ENCODE data around the gene RETREG1. TPM values are rescaled to one million over a fixed set of nuclear protein-coding genes. Genes with fewer than 3 reads are reported as not detected.

RETREG1 gene
- total RNA-seq, 1 experiment from 2014 or later, result 3.4 TPM

- H2BK15ac ChIP-seq (ENCODE audit: low read depth, low read length), result no peak overlapping the region
- no peaks in the 10 kb centered on the region for H3K9me3 ChIP-seq (ENCODE audit: control insufficient read depth, low read depth, low read length)
- Mint-ChIP-seq H3K27ac (no peak overlapping the region; a peak in 1 of 7 replicates), H3K36me3 (ENCODE audit: insufficient read depth in 1 of 3, low read depth in 3 of 3) (no peaks in the 10 kb centered on the region), H3K27me3 (ENCODE audit: low read depth) (no peaks in the 10 kb centered on the region), H3K9me3 (no peaks in the 10 kb centered on the region), H3K4me1 (peaks cover 7% of the 10 kb centered on the region in 2 experiments), H3K4me3 (no peak overlapping the region)
- no peak overlapping the region for H3K23ac ChIP-seq (ENCODE audit: insufficient read length, low read depth, low read length)
- H2BK12ac ChIP-seq (ENCODE audit: insufficient read length, low read depth, low read length), result no peak overlapping the region
- WGBS (ENCODE audit: extremely low coverage, insufficient read length, low lambda C conversion rate), result no CpG with 5 or more reads among the region's 8 CpGs
- H2AFZ ChIP-seq (ENCODE audit: low read length), result no peak overlapping the region
- H4K5ac ChIP-seq (ENCODE audit: insufficient read length, low read depth, low read length), result no peak overlapping the region
- no peak overlapping the region for H2AK5ac ChIP-seq (ENCODE audit: insufficient read length, low read length)
- no peak overlapping the region for H3K4me2 ChIP-seq (ENCODE audit: insufficient read depth, insufficient read length, low read length)
- H3K9ac ChIP-seq (ENCODE audit: extremely low read depth, insufficient read length, low read length), result no peak overlapping the region
- no peak overlapping the region for H3T11ph ChIP-seq (ENCODE audit: low read length)
- no peak overlapping the region for H2BK120ac ChIP-seq (ENCODE audit: low read depth, low read length, poor library complexity, severe bottlenecking)
- H3K56ac ChIP-seq (ENCODE audit: insufficient read length, low read depth, low read length), result no peak overlapping the region
- no peak overlapping the region for H3K4ac ChIP-seq (ENCODE audit: low read depth, low read length)
- no peaks in the 10 kb centered on the region for H3K4me1 ChIP-seq (ENCODE audit: insufficient read depth, low read length)
- H2BK5ac ChIP-seq (ENCODE audit: insufficient read length, low read length), result no peak overlapping the region
- no peak for TF ChIP-seq CTCF (conservative IDR thresholded peaks at IDR 0.05)
- no peaks in the 10 kb centered on the region for H3K23me2 ChIP-seq (ENCODE audit: insufficient read length, low read depth, low read length, poor library complexity, severe bottlenecking)
- no peaks in the 10 kb centered on the region for H3K27me3 ChIP-seq (ENCODE audit: insufficient read depth, low read length)
- no peak overlapping the region for H4K8ac ChIP-seq (replicated peaks; ENCODE audit: insufficient read length, low read depth, low read length)
- H4K91ac ChIP-seq (ENCODE audit: insufficient read length, low read depth, low read length), result no peak overlapping the region
- H3K79me2 ChIP-seq (ENCODE audit: insufficient read depth, low read length), result no peaks in the 10 kb centered on the region
- no peaks in the 10 kb centered on the region for H3K79me1 ChIP-seq (ENCODE audit: insufficient read depth, low read depth, low read length, poor library complexity, severe bottlenecking)
- H3K14ac ChIP-seq (ENCODE audit: insufficient read depth, low read length), result no peak overlapping the region
- H2BK20ac ChIP-seq (ENCODE audit: low read depth, low read length, poor library complexity, severe bottlenecking), result no peak overlapping the region
- H4K20me1 ChIP-seq (ENCODE audit: control insufficient read depth, insufficient read depth, insufficient read length), result no peaks in the 10 kb centered on the region
- DNase-seq, result no peak
- H3K27ac ChIP-seq (ENCODE audit: insufficient read length, low read depth, low read length), result no peak overlapping the region
- no peak overlapping the region for H3K18ac ChIP-seq (ENCODE audit: insufficient read length, low read depth, low read length)
Observed at GRCh38 chr5:16547200-16547842, 69.5 kb downstream of the RETREG1 start.
